SH-SY5Y (cell line): ENCODE data around the gene TMEM39A.

Source experiments
- GATA2 ChIP-seq: IDR thresholded peaks from 2 replicates; pipeline ENCODE4 v1.6.1; 2011; ENCODE audit warnings: mild to moderate bottlenecking, low read depth, low read length
- GATA3 ChIP-seq: IDR thresholded peaks from 2 replicates; pipeline ENCODE4 v1.6.1; 2011; ENCODE audit warnings: low read depth, mild to moderate bottlenecking, low read length, moderate library complexity

DNA sequence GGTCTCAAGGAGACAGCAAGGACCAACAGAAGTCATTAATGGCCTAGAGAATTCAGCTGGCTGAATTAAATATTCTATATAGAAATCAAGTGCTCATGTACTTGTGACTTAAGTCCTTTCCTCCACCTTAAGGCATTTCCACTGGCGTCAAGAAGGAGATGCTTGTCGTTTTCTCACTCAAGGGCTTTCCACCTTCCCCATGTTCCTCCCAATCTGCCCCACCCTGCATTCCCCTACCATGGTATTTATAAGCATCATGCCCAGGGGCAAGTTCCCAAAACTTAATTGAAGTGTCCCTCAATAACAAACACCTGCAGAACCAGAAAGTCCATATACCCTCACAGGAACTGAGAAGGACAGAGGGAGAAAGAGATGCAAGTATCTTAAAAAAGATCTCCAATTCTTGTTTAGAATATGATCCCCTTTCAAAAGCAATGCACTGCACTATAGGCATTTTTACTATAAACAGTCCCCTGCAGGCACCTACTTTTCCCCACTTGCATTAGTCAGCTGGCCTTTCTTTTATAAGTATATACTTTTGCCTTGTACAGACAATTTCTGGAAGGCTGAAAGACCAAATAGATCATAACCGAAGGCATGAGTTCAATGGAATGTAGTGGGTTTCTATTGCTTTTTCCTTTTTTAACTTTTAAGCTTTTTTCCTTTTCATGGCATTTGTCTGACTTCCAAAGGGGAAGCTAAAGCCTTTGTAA is 29.6 kb downstream of the TMEM39A start:
- no peak for TF ChIP-seq GATA2
- TF ChIP-seq GATA3, result no peak
